ENCODE measurements around the gene COL13A1. TPM values are rescaled to one million over a fixed set of nuclear protein-coding genes. Genes with fewer than 3 reads are reported as not detected.

The COL13A1 gene
- 10.1 TPM for total RNA-seq

- peak; percentile 13 for DNase-seq
Observed at GRCh38 chr10:69801434-69802315, at the start of gene COL13A1. COL13A1 (plus strand) TSS chr10:69801906; CDS start chr10:69802424, 518 bp downstream.

GRCh38 chr10:69752479-69752878, 49.2 kb upstream of the COL13A1 start:
- DNase-seq, result no peak

GRCh38 chr10:69756279-69756678, 45.4 kb upstream of the COL13A1 start:
- no peak for DNase-seq

GRCh38 chr10:69757206-69757552, 44.5 kb upstream of the COL13A1 start:
- DNase-seq, result no peak

GRCh38 chr10:69757553-69758309, 44.0 kb upstream of the COL13A1 start:
- peak; percentile 71 for DNase-seq

- DNase-seq, result no peak
Observed at GRCh38 chr10:69758310-69758728, 43.4 kb upstream of the COL13A1 start.

- DNase-seq, result no peak
Observed at GRCh38 chr10:69759641-69760040, 42.1 kb upstream of the COL13A1 start.

- peak; percentile 49 for DNase-seq
Observed at GRCh38 chr10:69760072-69760471, 41.6 kb upstream of the COL13A1 start.

GRCh38 chr10:69761320-69761719, 40.4 kb upstream of the COL13A1 start:
- DNase-seq, result no peak

- peak; percentile 78 for DNase-seq
Observed at GRCh38 chr10:69766161-69766910, 35.4 kb upstream of the COL13A1 start.

GRCh38 chr10:69767793-69768192, 33.9 kb upstream of the COL13A1 start:
- no peak for DNase-seq

- DNase-seq, result no peak
Observed at GRCh38 chr10:69768386-69768785, 33.3 kb upstream of the COL13A1 start.

- no peak for DNase-seq
Observed at GRCh38 chr10:69769395-69769992, 32.2 kb upstream of the COL13A1 start.

- no peak for DNase-seq
Observed at GRCh38 chr10:69772933-69773704, 28.6 kb upstream of the COL13A1 start.

- no peak for DNase-seq
Observed at GRCh38 chr10:69774596-69774995, 27.1 kb upstream of the COL13A1 start.

GRCh38 chr10:69780077-69780476, 21.6 kb upstream of the COL13A1 start:
- DNase-seq, result no peak

GRCh38 chr10:69781576-69781975, 20.1 kb upstream of the COL13A1 start:
- DNase-seq, result no peak

GRCh38 chr10:69783515-69783914, 18.2 kb upstream of the COL13A1 start:
- no peak for DNase-seq

GRCh38 chr10:69786791-69787190, 14.9 kb upstream of the COL13A1 start:
- peak; percentile 23 for DNase-seq

GRCh38 chr10:69787681-69788080, 14.0 kb upstream of the COL13A1 start:
- DNase-seq, result no peak

- no peak for DNase-seq
Observed at GRCh38 chr10:69789164-69789576, 12.5 kb upstream of the COL13A1 start.

Measured in skin of body (tissue), 2 donors.